Keratinocyte (primary cell): ENCODE data around the gene MRPL9.

Experiments used
- EZH2 ChIP-seq: IDR thresholded peaks from one replicate; pipeline ENCODE4 v1.6.1; 2012; ENCODE audit warnings: inconsistent platforms, mild to moderate bottlenecking, low read length, moderate library complexity
- TF ChIP-seq, protein P1 (sequence below), 3 experiments: IDR thresholded peaks in 1 of 3; conservative IDR thresholded peaks in 1 of 3; optimal IDR thresholded peaks in 1 of 3; 2 replicates in 2 of 3; 3 replicates in 1 of 3; pipeline versions ENCODE3 to v1.5.1; 2011; ENCODE audit warnings: low read length in 3 of 3, mild to moderate bottlenecking in 3 of 3, moderate library complexity in 2 of 3, control low read depth in 1 of 3, inconsistent platforms in 1 of 3; ENCODE audit not compliant: insufficient read depth in 2 of 3; ENCODE audit errors: extremely low read depth in 1 of 3

DNA sequence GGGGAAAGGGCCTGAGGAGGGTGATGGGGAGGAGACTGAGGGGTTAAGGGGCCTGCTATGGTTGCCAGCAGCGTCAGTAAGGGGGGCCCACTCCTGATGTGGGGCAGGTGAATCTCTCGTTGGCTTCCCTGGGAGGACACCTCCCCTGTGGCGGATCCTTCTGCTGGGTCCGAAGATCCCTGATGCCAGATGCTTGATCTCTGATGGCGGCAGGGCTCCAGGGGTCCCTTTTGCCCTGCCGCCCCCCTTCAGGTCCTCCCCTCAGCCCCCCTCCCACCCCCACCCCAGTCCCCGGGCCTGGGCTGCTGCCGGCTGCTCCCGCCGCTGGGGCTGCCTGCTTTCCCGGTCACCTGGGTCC lies 46.9 kb downstream of the MRPL9 start:
- TF ChIP-seq, protein P1, sequence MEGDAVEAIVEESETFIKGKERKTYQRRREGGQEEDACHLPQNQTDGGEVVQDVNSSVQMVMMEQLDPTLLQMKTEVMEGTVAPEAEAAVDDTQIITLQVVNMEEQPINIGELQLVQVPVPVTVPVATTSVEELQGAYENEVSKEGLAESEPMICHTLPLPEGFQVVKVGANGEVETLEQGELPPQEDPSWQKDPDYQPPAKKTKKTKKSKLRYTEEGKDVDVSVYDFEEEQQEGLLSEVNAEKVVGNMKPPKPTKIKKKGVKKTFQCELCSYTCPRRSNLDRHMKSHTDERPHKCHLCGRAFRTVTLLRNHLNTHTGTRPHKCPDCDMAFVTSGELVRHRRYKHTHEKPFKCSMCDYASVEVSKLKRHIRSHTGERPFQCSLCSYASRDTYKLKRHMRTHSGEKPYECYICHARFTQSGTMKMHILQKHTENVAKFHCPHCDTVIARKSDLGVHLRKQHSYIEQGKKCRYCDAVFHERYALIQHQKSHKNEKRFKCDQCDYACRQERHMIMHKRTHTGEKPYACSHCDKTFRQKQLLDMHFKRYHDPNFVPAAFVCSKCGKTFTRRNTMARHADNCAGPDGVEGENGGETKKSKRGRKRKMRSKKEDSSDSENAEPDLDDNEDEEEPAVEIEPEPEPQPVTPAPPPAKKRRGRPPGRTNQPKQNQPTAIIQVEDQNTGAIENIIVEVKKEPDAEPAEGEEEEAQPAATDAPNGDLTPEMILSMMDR (optimal IDR thresholded peaks at IDR 0.05 in 1 of 3, IDR thresholded peaks at IDR 0.05 in 1 of 3, conservative IDR thresholded peaks at IDR 0.05 in 1 of 3; ENCODE audit: extremely low read depth in 1 of 3, insufficient read depth in 2 of 3, low read length in 3 of 3), result no peak
- TF ChIP-seq EZH2, result no peak
